ENCODE data around the gene GMPS. TPM values are rescaled to one million over a fixed set of nuclear protein-coding genes. Genes with fewer than 3 reads are reported as not detected.
A peak's percentile ranks its signal among the peaks of the same experiment; 100 is the strongest.
"Not testable (repeated sequence)": the region's sequence is repeated elsewhere in the genome, so short reads cannot be mapped to it uniquely, and the experiment has no call there.

Gene GMPS
- total RNA-seq = 41.2 TPM
- long read RNA-seq, full-length matches to known transcripts = 50 of 55 reads
- long read RNA-seq, partial matches to known transcripts = 2 of 55 reads
- long read RNA-seq, other reads (novel, unspliced or antisense) = 3 of 55 reads

DNA sequence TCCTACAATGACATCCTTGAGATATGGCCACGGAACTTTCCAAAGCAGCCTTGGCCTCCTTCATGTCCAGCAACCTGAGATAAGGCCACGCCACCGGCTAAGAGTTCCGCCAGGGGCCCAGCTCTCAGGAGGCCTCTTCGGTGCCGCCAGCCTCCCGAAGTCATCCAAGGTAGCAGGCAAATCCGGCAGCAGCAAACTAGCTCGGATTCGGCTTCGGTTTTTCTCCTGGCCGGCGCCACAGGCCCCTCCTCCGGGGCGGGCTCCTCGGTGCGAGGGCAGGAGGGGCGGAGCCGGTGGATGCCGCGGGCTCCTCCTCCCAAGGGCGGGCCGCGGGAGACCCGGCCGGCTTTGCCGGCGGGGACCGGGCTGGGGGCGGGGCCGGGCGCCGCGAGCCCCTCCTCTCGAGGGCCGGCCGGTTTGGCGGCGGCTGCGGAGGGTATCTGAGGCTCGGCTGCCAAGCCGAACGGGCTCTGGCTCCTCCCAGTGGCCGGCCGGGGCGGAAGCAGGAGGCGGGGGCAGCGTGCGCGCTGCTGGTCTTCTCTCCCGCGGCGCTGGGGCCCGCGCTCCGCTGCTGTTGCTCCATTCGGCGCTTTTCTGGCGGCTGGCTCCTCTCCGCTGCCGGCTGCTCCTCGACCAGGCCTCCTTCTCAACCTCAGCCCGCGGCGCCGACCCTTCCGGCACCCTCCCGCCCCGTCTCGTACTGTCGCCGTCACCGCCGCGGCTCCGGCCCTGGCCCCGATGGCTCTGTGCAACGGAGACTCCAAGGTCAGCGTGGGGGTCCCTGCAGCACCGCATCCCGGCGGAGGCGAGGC, at the start of gene GMPS:
TSS of gene GMPS (plus strand) at position 518 of the 812 bp plus-strand sequence. CDS start at position 739, 221 bp downstream.
- Histone ChIP-seq H3K27ac (peak within 1 kb of the TSS; percentile 92), H3K4me1 (peaks cover 20% of the 10 kb centered on the region), H3K4me3 (peak within 1 kb of the TSS; percentile 98), H3K9me3 (no peaks in the 10 kb centered on the region), H3K36me3 (no peaks in the 10 kb centered on the region), H3K27me3 (no peaks in the 10 kb centered on the region)
- TF ChIP-seq, protein P1, sequence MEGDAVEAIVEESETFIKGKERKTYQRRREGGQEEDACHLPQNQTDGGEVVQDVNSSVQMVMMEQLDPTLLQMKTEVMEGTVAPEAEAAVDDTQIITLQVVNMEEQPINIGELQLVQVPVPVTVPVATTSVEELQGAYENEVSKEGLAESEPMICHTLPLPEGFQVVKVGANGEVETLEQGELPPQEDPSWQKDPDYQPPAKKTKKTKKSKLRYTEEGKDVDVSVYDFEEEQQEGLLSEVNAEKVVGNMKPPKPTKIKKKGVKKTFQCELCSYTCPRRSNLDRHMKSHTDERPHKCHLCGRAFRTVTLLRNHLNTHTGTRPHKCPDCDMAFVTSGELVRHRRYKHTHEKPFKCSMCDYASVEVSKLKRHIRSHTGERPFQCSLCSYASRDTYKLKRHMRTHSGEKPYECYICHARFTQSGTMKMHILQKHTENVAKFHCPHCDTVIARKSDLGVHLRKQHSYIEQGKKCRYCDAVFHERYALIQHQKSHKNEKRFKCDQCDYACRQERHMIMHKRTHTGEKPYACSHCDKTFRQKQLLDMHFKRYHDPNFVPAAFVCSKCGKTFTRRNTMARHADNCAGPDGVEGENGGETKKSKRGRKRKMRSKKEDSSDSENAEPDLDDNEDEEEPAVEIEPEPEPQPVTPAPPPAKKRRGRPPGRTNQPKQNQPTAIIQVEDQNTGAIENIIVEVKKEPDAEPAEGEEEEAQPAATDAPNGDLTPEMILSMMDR (IDR thresholded peaks at IDR 0.05) = peak; percentile 43
- intact Hi-C loops (cut with DNase I) = no loop called here
- ATAC-seq (peak; percentile 97), DNase-seq (peak; percentile 98)

DNA sequence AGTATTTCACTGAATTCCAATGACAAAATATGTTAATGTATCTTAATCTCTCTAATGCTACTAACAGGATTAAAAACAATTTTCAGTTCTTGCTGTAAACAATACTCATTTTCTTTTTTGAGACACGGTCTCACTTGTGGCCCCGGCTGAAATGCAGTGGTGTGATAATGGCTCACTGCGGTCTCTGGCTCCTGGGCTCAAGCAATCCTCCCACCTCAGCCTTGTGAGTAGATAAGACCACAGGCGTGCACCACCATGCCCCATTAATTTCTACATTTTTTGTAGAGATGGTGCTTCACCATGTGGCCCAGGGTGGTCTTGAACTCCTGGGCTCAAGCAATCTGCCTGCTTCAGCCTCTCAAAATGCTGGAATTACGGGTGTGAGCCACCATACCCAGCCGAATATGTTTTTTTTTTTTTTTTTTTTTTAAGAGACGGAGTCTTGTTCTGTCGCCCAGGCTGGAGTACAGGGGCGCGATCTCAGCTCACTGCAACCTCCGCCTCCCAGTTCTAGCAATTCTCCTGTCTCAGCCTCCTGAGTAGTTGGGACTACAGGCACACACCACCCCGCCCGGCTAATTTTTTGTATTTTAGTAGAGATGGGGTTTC, 41.9 kb upstream of the GMPS start:
- H3K36me3 ChIP-seq = peaks cover 47% of the 10 kb centered on the region

DNA sequence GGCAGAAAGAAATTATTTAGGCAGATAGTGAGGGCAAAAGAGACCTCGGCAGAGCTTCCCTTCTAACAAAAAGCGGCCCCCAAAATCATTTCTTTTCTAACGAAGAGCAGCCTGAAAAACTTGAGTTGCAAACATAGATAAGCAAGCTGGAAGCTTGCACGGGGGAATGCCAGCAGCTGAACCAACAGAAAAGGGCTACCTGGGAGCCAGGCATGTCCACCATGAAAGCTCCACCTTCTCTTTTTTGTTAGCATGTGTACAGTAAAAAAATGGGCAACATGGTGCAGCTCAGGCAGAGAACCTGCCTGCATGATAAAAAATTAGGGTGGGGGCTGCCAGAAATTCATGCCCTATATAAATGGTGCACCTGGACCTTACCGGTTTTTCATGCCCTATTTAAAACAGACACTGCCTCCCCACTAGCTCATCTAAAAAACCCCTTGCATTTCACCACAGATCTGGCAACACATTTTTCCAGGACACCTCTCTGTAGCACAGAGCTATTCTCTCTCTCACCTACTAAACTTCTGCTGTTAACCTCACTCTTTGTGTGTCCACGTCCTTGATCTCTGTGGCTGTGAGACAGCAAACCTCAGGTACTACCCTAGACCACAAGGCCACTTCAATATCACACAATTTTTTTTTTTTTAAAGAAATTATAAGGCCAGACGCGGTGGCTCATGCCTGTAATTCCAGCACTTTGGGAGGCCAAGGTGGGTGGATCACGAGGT, 34.9 kb upstream of the GMPS start:
- TF ChIP-seq, protein P1 (IDR thresholded peaks at IDR 0.05) = no peak
- ATAC-seq (no peak), DNase-seq (no peak)
- Histone ChIP-seq H3K4me1 (peaks cover 5% of the 10 kb centered on the region), H3K27me3 (no peaks in the 10 kb centered on the region), H3K9me3 (no peaks in the 10 kb centered on the region), H3K36me3 (peaks cover 26% of the 10 kb centered on the region), H3K4me3 (no peak overlapping the region), H3K27ac (no peak overlapping the region)
- intact Hi-C loops (cut with DNase I) = no loop called here

More for the DNA sequence above, 41.9 kb upstream of the GMPS start:
- intact Hi-C loops (cut with DNase I); H3K27me3 ChIP-seq; DNase-seq; H3K27ac ChIP-seq; H3K4me1 ChIP-seq; ATAC-seq; H3K9me3 ChIP-seq; H3K4me3 ChIP-seq: not testable (repeated sequence)

DNA sequence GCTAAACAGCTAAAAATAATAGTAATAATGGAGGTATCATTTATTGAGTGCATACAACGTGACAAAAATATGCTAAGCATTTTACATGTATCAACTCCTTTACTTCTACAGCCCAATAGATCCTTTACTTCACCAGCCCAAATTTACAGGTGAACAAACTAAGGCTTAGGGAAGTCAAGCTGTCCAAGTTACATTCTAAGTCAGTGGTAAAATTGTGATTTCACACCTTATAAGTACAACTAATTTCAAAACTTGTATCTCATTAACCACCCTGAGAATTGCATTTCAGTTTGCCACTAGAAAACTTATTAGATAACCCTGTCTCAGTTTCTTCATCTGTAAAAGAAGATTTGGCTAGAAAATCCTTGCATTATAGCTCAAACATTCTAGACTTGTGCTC, 26.9 kb upstream of the GMPS start:
- ATAC-seq = no peak
- intact Hi-C loops (cut with DNase I) = no loop called here
- H3K27me3 ChIP-seq = no peaks in the 10 kb centered on the region
- H3K36me3 ChIP-seq = peaks cover 15% of the 10 kb centered on the region
- no peak overlapping the region for H3K27ac ChIP-seq
- TF ChIP-seq, protein P1 (IDR thresholded peaks at IDR 0.05) = no peak
- no peak overlapping the region for H3K4me3 ChIP-seq
- H3K9me3 ChIP-seq = no peaks in the 10 kb centered on the region
- H3K4me1 ChIP-seq = peaks cover 22% of the 10 kb centered on the region
- no peak for DNase-seq

DNA sequence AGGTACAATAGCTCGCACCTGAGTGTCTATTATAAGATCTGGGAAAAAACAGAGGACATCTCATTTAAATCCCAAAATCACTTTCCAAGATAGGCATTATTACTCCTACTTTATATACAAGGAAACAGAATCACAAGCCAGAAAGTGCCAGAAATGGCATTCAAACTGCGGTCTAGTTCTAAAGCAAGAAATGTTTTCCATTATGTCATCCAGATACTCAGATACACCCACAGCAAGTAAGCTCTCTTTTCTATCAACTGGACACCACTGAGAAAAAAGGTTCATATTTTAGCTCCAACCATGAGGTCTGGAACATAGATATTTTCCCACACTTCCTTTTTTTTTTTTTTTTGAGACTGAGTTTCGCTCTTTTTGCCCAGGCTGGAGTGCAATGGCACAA, 24.3 kb upstream of the GMPS start:
- intact Hi-C loops (cut with DNase I) = no loop called here
- no peak for DNase-seq
- TF ChIP-seq, protein P1 (IDR thresholded peaks at IDR 0.05) = no peak
- Histone ChIP-seq H3K36me3 (peaks cover 10% of the 10 kb centered on the region), H3K27ac (no peak overlapping the region), H3K4me3 (no peak overlapping the region), H3K9me3 (no peaks in the 10 kb centered on the region), H3K4me1 (peaks cover 38% of the 10 kb centered on the region), H3K27me3 (no peaks in the 10 kb centered on the region)
- ATAC-seq = no peak

Measured in upper lobe of right lung (tissue), 1 donor.